ENCODE data around the gene FBF1.

GRCh38 chr17:75861927-75862317 lies 78.9 kb downstream of the FBF1 start:
- TF ChIP-seq CTCF (IDR thresholded peaks at IDR 0.05; ENCODE audit: insufficient read depth, low read depth, low read length), result no peak
- TF ChIP-seq EZH2 (IDR thresholded peaks at IDR 0.05; ENCODE audit: insufficient read depth, low read length), result no peak

All from astrocyte (in vitro differentiated cells and primary cell).